Ectodermal cell (in vitro differentiated cells): ENCODE measurements around the gene TAX1BP1.
"Not testable (repeated sequence)": the region's sequence is repeated elsewhere in the genome, so short reads cannot be mapped to it uniquely, and the experiment has no call there.

Experiments used
- H3K27ac ChIP-seq: 2 replicates; pipeline ENCODE4 v1.7.0; 2013; ENCODE audit warnings: mild to moderate bottlenecking, low read depth, low read length; ENCODE audit not compliant: insufficient read depth, poor library complexity, severe bottlenecking
- H3K27me3 ChIP-seq: 2 replicates; pipeline ENCODE4 v1.7.0; 2013; ENCODE audit warnings: mild to moderate bottlenecking, low read length; ENCODE audit not compliant: insufficient read depth, control insufficient read depth, poor library complexity, severe bottlenecking
- H3K36me3 ChIP-seq: one replicate; pipeline ENCODE4 v1.7.0; 2013; ENCODE audit warnings: low read length; ENCODE audit not compliant: control insufficient read depth, insufficient read depth
- H3K4me1 ChIP-seq: one replicate; pipeline ENCODE4 v1.7.0; 2013; ENCODE audit warnings: low read length; ENCODE audit not compliant: control insufficient read depth, insufficient read depth
- H3K4me3 ChIP-seq: 2 replicates; pipeline ENCODE4 v1.7.0; 2013; ENCODE audit warnings: low read depth, low read length, control low read depth; ENCODE audit not compliant: insufficient read depth
- H3K9me3 ChIP-seq: 2 replicates; pipeline ENCODE4 v1.7.0; 2013; ENCODE audit warnings: mild to moderate bottlenecking, low read length, moderate library complexity; ENCODE audit not compliant: control insufficient read depth
- WGBS, 2 experiments: methylation state at CpG; one replicate each; pipeline ENCODE4 v1.1.7; 2013; ENCODE audit warnings: missing lambda C conversion rate in 2 of 2; 5-methylcytosine and 5-hydroxymethylcytosine counted together

TAX1BP1 gene

DNA sequence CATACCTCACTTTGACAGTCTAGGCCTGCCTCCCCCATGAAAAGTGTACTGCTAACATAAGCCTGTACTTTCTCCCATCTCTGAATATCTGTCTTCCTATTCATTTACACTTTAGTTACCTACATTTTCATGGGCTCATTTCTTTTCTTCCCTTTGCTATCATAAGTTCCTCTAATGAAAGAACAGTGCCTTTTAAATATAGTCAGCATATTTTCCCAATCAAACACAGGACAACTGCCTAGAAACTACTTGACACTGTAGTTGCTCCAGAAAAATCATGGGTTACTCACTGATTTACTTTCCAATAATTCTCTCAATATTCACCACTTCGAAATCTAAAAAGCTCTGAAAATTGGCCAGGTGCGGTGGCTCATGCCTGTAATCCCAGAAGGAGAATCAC, 2.8 kb upstream of the TAX1BP1 start:
- H3K4me3 ChIP-seq, result no peak overlapping the region
- 94 to 99% methylated on average over 2 of the region's 2 CpGs for WGBS, 2 experiments

GRCh38 chr7:27737616-27738015, 2.3 kb upstream of the TAX1BP1 start:
- no peaks in the 10 kb centered on the region for H3K36me3 ChIP-seq
- H3K4me1 ChIP-seq, result no peaks in the 10 kb centered on the region
- no peaks in the 10 kb centered on the region for H3K9me3 ChIP-seq
- WGBS, 2 experiments, result 87 to 93% methylated on average over 2 of the region's 2 CpGs
- no peak overlapping the region for H3K4me3 ChIP-seq
- H3K27ac ChIP-seq, result no peak overlapping the region
- H3K27me3 ChIP-seq, result no peaks in the 10 kb centered on the region

More for the DNA sequence above, 2.8 kb upstream of the TAX1BP1 start:
- no peaks in the 10 kb centered on the region for H3K9me3 ChIP-seq
- H3K27me3 ChIP-seq, result no peaks in the 10 kb centered on the region
- H3K36me3 ChIP-seq, result no peaks in the 10 kb centered on the region
- no peaks in the 10 kb centered on the region for H3K4me1 ChIP-seq
- H3K27ac ChIP-seq, result no peak overlapping the region

DNA sequence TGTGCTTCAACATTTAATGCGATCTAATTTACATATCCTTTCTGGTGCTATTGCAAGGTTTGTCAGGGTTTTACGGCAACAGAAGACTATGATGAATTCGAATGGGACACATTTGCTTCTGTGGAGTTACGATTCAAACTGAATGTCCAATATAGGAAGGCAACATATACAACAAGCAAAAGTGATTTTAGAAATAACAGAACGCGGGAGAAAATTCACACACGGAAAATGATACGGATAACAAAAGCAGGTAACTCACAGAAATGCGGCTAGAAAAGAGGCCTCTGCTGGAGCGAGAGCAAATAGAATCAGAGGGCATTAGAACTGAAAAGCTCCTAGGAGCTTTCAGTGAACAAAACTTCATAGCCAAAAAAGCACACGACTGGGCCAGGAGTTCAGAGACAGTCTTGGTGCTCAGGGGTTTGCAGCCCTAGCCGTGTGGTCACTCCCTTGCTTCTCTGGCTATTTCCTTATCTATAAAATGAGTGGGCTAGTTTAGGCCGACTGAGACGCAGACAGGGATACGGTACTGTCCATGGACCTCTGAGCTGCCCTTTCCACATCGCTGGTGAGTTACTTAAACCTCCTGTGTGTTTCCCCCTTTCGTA, 557 bp upstream of the TAX1BP1 start:
- H3K27me3 ChIP-seq, result no peaks in the 10 kb centered on the region
- no peaks in the 10 kb centered on the region for H3K9me3 ChIP-seq
- peak overlapping the region; percentile 52 for H3K4me3 ChIP-seq
- 20 to 22% methylated on average over 17 of the region's 17 CpGs for WGBS, 2 experiments
- no peaks in the 10 kb centered on the region for H3K4me1 ChIP-seq
- H3K36me3 ChIP-seq, result no peaks in the 10 kb centered on the region
- peak overlapping the region; percentile 56 for H3K27ac ChIP-seq

GRCh38 chr7:27740449-27741086, 606 bp downstream of the TAX1BP1 start:
- Histone ChIP-seq H3K36me3 (no peaks in the 10 kb centered on the region), H3K4me3 (peak overlapping the region; percentile 52), H3K27me3 (no peaks in the 10 kb centered on the region), H3K4me1 (no peaks in the 10 kb centered on the region), H3K9me3 (no peaks in the 10 kb centered on the region), H3K27ac (peak overlapping the region; percentile 29)
- 1% methylated on average over 49 of the region's 49 CpGs for WGBS, 2 experiments

- H3K4me1 ChIP-seq, H3K36me3 ChIP-seq, H3K4me3 ChIP-seq, H3K9me3 ChIP-seq, H3K27me3 ChIP-seq, H3K27ac ChIP-seq: not testable (repeated sequence)
- WGBS, 2 experiments, result 87 to 92% methylated on average over 8 of the region's 11 CpGs
Measured at GRCh38 chr7:27742091-27742710, 2.2 kb downstream of the TAX1BP1 start.

- Histone ChIP-seq H3K27ac (no peak overlapping the region), H3K27me3 (no peaks in the 10 kb centered on the region), H3K36me3 (no peaks in the 10 kb centered on the region), H3K4me3 (no peak overlapping the region), H3K4me1 (no peaks in the 10 kb centered on the region), H3K9me3 (no peaks in the 10 kb centered on the region)
- whole genome bisulfite sequencing, 2 experiments, result 40% methylated on average over 2 of the region's 2 CpGs; no CpG with 5 or more reads in 1 of the 2 experiments
Measured at GRCh38 chr7:27745064-27745583, 5.2 kb downstream of the TAX1BP1 start.

GRCh38 chr7:27746486-27746885, 6.5 kb downstream of the TAX1BP1 start:
- H3K36me3 ChIP-seq, result peaks cover 3% of the 10 kb centered on the region
- H3K27ac ChIP-seq, result no peak overlapping the region
- no peak overlapping the region for H3K4me3 ChIP-seq
- no peaks in the 10 kb centered on the region for H3K9me3 ChIP-seq
- no peaks in the 10 kb centered on the region for H3K27me3 ChIP-seq
- no peaks in the 10 kb centered on the region for H3K4me1 ChIP-seq

GRCh38 chr7:27746978-27747377, 7.0 kb downstream of the TAX1BP1 start:
- no peak overlapping the region for H3K27ac ChIP-seq
- no peaks in the 10 kb centered on the region for H3K4me1 ChIP-seq
- peaks cover 3% of the 10 kb centered on the region for H3K36me3 ChIP-seq
- 100% methylated on average over 1 of the region's 1 CpG for WGBS, 2 experiments
- H3K4me3 ChIP-seq, result no peak overlapping the region
- no peaks in the 10 kb centered on the region for H3K27me3 ChIP-seq
- H3K9me3 ChIP-seq, result no peaks in the 10 kb centered on the region

- Histone ChIP-seq H3K27me3 (no peaks in the 10 kb centered on the region), H3K4me3 (no peak overlapping the region), H3K4me1 (no peaks in the 10 kb centered on the region), H3K27ac (no peak overlapping the region), H3K36me3 (peaks cover 3% of the 10 kb centered on the region), H3K9me3 (no peaks in the 10 kb centered on the region)
- WGBS, 2 experiments, result 77 to 84% methylated on average over 2 to 3 of the region's 4 CpGs
Measured at GRCh38 chr7:27747589-27748368, 7.8 kb downstream of the TAX1BP1 start.

- Histone ChIP-seq H3K36me3 (peaks cover 3% of the 10 kb centered on the region), H3K4me3 (no peak overlapping the region), H3K27me3 (no peaks in the 10 kb centered on the region), H3K9me3 (no peaks in the 10 kb centered on the region), H3K27ac (no peak overlapping the region), H3K4me1 (no peaks in the 10 kb centered on the region)
- 93 to 98% methylated on average over 2 of the region's 2 CpGs for WGBS, 2 experiments
Measured at GRCh38 chr7:27750316-27750715, 10.4 kb downstream of the TAX1BP1 start.
